GM21528 (cell line): ENCODE measurements around the gene GMPPA.

Experiments used
- ATAC-seq: cut with Tn5 transposase; IDR thresholded peaks from one replicate; pipeline ENCODE4 v1.9.1; 2021; ENCODE audit warnings: mild to moderate bottlenecking, moderate library complexity; ENCODE audit not compliant: unreplicated experiment, low FRiP score

Gene GMPPA

DNA sequence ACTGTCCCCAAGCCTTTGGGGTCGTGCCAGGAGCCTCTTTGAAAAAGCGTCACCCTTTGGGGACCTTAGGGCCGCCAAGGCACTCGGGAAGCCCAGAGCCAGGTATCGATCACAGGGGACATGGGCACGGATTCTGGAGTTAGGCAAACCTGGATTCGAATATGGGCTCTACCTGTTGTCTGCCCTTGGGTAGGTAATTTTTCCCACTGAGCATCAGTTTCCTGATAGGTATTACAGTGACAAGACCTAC lies 54.4 kb downstream of the GMPPA start:
- ATAC-seq: no peak

DNA sequence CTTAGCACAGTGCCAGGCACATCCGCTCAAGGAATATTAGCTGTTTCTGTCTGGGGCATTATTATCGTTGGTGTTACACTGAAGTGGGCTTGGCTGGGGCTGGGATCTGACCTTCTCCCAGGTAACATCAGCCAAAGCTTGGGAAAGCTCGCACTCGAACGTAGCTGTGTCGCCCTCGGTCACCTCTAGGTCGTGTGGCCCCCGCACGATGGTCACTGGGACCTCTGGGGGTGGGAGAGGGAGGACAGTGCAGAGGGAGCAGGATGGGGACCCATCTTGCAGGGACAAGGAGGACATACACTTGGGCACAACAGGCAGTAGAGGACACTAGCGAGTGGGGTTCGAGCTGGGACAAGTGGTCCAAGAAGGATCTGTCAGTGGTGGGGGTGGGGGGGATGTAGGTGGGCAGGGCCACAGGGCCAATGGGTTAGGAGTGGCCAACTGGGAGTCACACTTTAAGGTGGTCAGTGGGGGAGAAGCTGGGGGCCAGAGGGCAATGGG lies 54.8 kb downstream of the GMPPA start:
- no peak for ATAC-seq

DNA sequence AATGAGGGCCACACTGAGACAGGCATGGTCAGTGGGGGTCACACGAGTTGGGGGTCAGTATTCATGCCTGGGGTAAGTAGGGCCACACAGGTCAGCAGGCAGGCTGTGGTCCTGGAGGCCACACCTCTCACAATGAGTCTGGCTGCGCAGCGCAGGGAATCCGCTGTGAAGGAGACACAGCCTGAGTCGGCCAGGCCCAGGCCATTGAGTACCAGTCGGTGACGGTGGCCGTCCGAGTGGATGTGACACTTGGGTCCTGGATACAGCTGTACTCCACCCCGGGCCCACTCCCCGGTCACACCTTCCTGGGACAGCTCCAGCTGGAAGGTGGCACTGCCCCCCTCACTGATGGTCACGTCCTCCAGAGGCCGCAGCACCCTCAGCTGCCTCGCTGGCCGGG lies 55.7 kb downstream of the GMPPA start:
- ATAC-seq: no peak

DNA sequence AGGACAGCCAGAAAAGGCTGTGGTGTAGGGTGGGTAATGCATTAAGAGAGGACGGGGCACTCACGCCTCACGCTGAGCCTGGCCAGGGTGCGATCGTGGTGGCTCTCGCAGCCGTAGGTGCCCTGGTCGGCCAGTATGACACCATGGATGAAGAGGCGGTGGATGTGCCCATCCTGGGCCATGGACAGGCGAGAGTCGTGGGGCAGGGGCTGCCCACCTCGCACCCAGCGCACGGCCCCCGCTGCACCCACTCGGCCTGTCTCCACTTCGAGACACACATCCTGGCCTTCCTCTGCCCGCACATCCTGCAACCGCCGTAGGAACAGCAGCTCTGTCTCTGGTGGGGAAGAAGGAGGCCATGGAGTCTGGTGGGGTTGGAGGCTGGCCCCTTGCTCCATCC lies 57.3 kb downstream of the GMPPA start:
- no peak for ATAC-seq

DNA sequence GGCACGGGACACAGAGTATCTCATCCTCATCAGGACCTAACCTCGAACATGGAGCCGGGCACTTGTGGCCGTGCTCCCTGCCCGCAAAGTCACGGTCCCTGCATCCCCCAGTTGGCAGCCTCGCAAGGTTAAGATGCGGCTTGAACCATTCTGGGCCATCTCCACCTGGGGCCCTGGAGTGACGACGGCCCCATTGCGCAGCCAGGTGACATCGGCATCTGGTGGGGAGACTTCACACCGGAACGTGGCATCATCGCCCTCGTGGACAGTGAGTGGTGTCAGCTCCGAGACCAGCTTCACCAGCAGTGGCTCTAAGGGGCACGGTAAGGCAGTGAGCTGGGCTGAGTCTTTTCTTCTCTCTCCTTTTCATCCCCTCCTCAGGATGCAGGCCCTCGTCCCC lies 57.7 kb downstream of the GMPPA start:
- ATAC-seq: no peak
